Kidney (tissue), 14 donors: ENCODE results near the gene C11orf91. TPM values are rescaled to one million over a fixed set of nuclear protein-coding genes. Genes with fewer than 3 reads are reported as not detected.

Source experiments
- DNase-seq, 5 donors: peaks; one replicate each; pipeline ENCODE4 v3.0.0-alpha.2; 2013 to 2020
- FAIRE-seq: peaks from 2 replicates; lab custom pipeline; 2012; peaks lifted over from hg19 to GRCh38; lab: Jason Lieb, UNC
- H3K27ac ChIP-seq, 2 donors: one replicate each; pipeline ENCODE4 v1.7.0; 2013; ENCODE audit warnings: low read depth in 2 of 2, low read length in 2 of 2, inconsistent platforms in 1 of 2
- H3K27me3 ChIP-seq: one replicate; pipeline ENCODE4 v1.7.1; 2013; ENCODE audit warnings: low read length, inconsistent platforms; ENCODE audit not compliant: control insufficient read depth, insufficient read depth
- H3K36me3 ChIP-seq, 3 donors: one replicate each; pipeline versions ENCODE4 v1.7.0 to v1.7.1; 2013; ENCODE audit warnings: low read length in 3 of 3, control low read depth in 1 of 3, inconsistent platforms in 1 of 3; ENCODE audit not compliant: insufficient read depth in 3 of 3, control insufficient read depth in 2 of 3
- H3K4me1 ChIP-seq, 3 donors: one replicate each; pipeline versions ENCODE4 v1.7.0 to v1.7.1; 2013; ENCODE audit warnings: low read length in 3 of 3, inconsistent platforms in 1 of 3, low read depth in 1 of 3; ENCODE audit not compliant: control insufficient read depth in 2 of 3, insufficient read depth in 2 of 3
- H3K4me3 ChIP-seq, 3 donors: one replicate each; pipeline versions ENCODE4 v1.7.0 to v1.8.1; 2013; ENCODE audit warnings: low read length in 3 of 3, control low read depth in 1 of 3, inconsistent platforms in 1 of 3
- H3K9ac ChIP-seq, 3 donors: one replicate each; pipeline versions ENCODE4 v1.7.0 to v1.7.1; 2013; ENCODE audit warnings: low read length in 3 of 3, control low read depth in 1 of 3, inconsistent platforms in 1 of 3
- H3K9me3 ChIP-seq, 3 donors: one replicate each; pipeline versions ENCODE4 v1.7.0 to v1.7.1; 2013; ENCODE audit warnings: low read length in 3 of 3, control low read depth in 1 of 3, inconsistent platforms in 1 of 3; ENCODE audit not compliant: control insufficient read depth in 2 of 3, insufficient read depth in 1 of 3
- intact Hi-C: fragments of 100-400 bp; cut with DNase I; formaldehyde crosslinking; loops from one replicate; pipeline ENCODE4 v1.11.1; 2022
- polyA plus RNA-seq: library from polyadenylated mRNA; stranded (reverse); fragments of 350-450 nt; fragmentation: Illumina TruSeq; extraction: RNeasy Lipid Tissue Mini Kit (QIAGEN cat#74804); gene quantifications from one replicate; pipeline ENCODE4 v1.2.3, GENCODE V29; 2014; ENCODE audit warnings: low read depth, low replicate concordance; ENCODE audit not compliant: insufficient read depth
- total RNA-seq: library from RNA; stranded (reverse); fragmentation: NEBNext Ultra II Directional; extraction: Animal tissue kit (Norgen Biotek cat#: 25700); gene quantifications from one replicate; pipeline ENCODE4 v1.2.1, GENCODE V29; 2021
- TF ChIP-seq, protein P1 (sequence below): IDR thresholded peaks from 3 replicates; pipeline ENCODE4 v1.5.1; 2012; ENCODE audit warnings: mild to moderate bottlenecking, moderate library complexity, borderline replicate concordance; ENCODE audit not compliant: insufficient read depth; ENCODE audit errors: extremely low read depth
- donor health status: control.
- donor health status: control.
- donor health status: control.
- donor health status: control.
- donor health status: control.
- donor health status: DM: yes; HTN: yes; CAD: no.
- donor health status: Normal renal cell carcinoma (clear cell type).

C11orf91 gene
- total and polyA plus RNA-seq, 2 donors from 2014 or later = not detected

DNA sequence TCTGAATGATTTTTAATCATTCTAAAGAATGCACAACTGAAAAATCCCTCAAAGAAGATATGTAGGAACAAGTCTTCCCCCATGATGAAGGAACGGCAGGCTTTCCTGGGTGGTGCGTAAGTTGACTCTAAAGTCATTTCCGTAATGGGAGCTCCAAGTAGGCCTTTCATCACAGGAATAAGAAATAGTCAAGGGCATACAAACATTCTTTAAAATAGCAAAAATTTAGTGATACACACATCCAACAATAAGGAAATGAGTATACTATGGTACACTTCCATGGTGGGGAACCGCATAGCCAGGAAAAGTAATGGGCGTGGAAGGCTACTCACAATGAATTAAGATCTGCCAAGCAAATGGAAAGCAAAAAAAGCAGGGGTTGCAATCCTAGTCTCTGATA lies 24.9 kb upstream of the C11orf91 start:
- intact Hi-C loops = no loop called here
- TF ChIP-seq, protein P1, sequence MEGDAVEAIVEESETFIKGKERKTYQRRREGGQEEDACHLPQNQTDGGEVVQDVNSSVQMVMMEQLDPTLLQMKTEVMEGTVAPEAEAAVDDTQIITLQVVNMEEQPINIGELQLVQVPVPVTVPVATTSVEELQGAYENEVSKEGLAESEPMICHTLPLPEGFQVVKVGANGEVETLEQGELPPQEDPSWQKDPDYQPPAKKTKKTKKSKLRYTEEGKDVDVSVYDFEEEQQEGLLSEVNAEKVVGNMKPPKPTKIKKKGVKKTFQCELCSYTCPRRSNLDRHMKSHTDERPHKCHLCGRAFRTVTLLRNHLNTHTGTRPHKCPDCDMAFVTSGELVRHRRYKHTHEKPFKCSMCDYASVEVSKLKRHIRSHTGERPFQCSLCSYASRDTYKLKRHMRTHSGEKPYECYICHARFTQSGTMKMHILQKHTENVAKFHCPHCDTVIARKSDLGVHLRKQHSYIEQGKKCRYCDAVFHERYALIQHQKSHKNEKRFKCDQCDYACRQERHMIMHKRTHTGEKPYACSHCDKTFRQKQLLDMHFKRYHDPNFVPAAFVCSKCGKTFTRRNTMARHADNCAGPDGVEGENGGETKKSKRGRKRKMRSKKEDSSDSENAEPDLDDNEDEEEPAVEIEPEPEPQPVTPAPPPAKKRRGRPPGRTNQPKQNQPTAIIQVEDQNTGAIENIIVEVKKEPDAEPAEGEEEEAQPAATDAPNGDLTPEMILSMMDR = no peak
- no peak for FAIRE-seq
- H3K27ac ChIP-seq = peak overlapping the region; percentile 94 to 96
- DNase-seq = no peak
- no peak overlapping the region for H3K9ac ChIP-seq
- peaks cover 0 to 14% (median 8%) of the 10 kb centered on the region in 3 donors for H3K36me3 ChIP-seq
- no peaks in the 10 kb centered on the region for H3K27me3 ChIP-seq
- no peak overlapping the region for H3K4me3 ChIP-seq
- no peaks in the 10 kb centered on the region for H3K9me3 ChIP-seq
- H3K4me1 ChIP-seq = peaks cover 3 to 43% (median 38%) of the 10 kb centered on the region in 3 donors

DNA sequence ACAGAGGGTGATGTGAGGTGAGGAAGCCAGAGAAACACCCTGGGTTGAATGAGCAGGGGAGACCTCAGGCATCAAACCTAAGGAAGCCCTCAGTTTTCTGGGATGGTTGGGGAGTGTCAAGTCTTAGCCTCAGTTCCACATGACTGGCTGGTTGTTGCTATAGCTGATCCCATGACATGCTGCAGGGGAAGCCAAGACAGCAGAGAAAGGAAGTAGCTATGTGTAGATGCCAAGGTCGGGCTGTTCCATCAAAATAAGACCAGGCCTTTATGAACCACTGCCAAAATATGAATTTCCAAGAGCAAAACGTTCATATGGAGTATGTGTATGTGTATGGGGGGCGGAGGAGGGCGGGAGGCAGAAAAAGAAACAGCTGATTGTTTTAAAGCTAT lies 24.0 kb upstream of the C11orf91 start:
- H3K9ac ChIP-seq = peak overlapping the region in 1 of 3 donors; percentile 34
- TF ChIP-seq, protein P1 = no peak
- H3K36me3 ChIP-seq = peaks cover 0 to 20% (median 8%) of the 10 kb centered on the region in 3 donors
- intact Hi-C loops = no loop called here
- no peaks in the 10 kb centered on the region for H3K9me3 ChIP-seq
- H3K4me1 ChIP-seq = peaks cover 3 to 43% (median 38%) of the 10 kb centered on the region in 3 donors
- H3K27ac ChIP-seq = peak overlapping the region; percentile 94 to 96
- H3K4me3 ChIP-seq = no peak overlapping the region
- no peaks in the 10 kb centered on the region for H3K27me3 ChIP-seq
- FAIRE-seq (no peak), DNase-seq (peak in 1 of 5 donors; percentile 75)

DNA sequence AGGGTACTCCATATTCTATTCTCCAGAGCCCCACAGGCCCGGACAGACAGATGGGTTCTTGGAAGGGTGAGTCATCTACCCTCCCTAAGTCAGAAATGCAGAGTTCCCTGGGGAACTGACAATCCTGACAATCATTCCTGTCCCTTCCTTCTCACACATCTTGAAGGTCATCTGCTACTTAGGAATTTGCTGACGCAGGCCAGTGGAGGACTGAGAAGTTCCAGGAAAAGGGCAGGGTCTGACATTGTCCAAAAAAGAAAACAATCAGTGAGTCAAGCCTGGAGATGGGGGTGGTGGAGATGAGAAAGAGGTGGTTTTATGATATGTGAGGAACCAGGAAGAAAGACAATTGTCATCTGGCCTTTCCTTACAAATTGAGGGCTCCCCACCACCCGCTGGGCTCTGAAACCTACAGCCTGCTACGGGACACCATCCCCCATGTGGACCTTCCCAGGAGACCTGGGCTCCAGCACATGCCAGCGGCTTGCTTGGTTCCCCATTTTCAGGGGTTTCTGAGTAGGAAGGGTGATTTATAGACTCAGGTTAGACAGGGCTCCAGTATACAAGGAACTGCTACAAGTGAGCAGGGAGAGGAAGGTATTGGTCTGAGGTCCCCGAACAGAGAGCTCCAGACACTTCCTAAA lies 22.7 kb upstream of the C11orf91 start:
- DNase-seq (peak in 1 of 5 donors; percentile 29), FAIRE-seq (no peak)
- intact Hi-C loops = no loop called here
- Histone ChIP-seq H3K4me1 (peaks cover 3 to 43% (median 38%) of the 10 kb centered on the region in 3 donors), H3K4me3 (no peak overlapping the region), H3K27me3 (no peaks in the 10 kb centered on the region), H3K9ac (peak overlapping the region in 1 of 3 donors; percentile 55), H3K27ac (peak overlapping the region; percentile 94 to 96), H3K36me3 (peaks cover 0 to 30% (median 14%) of the 10 kb centered on the region in 3 donors), H3K9me3 (no peaks in the 10 kb centered on the region)
- TF ChIP-seq, protein P1 = no peak
